ENCODE measurements around the gene MRPL58. TPM values are rescaled to one million over a fixed set of nuclear protein-coding genes. Genes with fewer than 3 reads are reported as not detected.
A peak's percentile ranks its signal among the peaks of the same experiment; 100 is the strongest.
"Not testable (repeated sequence)": the region's sequence is repeated elsewhere in the genome, so short reads cannot be mapped to it uniquely, and the experiment has no call there.

The MRPL58 gene
- polyA plus RNA-seq, 3 donors: 26.1 to 28.4 (median 27.0) TPM

DNA sequence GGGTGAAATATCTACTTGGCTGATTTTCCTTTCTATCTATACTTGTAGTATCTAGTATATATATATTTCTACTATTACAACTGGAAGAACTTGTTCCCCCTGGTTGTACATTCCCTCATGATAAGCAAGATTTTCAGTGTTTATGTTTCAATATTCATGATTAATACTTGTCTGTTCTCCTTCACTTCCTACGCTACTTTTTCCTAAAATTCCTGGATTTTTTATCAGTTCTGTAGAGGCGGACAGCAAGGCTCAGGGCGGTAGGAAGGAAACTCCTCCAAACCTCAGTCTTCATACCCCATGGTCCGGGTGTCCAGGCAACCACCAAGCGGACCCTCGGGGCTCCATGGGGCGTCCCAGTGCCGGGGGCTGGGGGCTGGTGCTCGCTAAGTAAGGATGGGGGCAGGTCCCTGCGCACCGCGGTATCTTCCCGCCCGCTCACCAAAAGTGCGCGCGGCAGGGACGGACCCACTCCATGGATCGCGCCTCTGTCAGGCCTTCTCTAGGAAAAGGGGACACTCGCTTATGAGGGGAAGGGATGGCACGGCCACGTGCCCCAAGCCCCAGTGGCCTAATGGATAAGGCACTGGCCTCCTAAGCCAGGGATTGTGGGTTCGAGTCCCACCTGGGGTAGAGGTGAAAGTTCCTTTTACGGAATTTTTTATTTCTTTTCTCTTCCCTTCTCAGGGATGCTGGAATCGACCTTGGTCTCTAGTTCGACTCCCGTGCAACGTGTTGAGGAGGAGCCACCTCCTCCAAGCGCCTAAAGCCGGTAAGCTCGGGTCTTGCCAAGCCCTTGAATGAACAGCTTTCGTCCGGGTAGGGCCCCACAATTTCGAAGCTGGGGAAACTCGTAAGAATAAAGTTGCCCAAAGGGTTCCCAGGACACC lies 21.1 kb downstream of the MRPL58 start:
- peak in 10 of 11 donors; percentile 89 to 97 (median 90) for DNase-seq (ENCODE audit: extremely low read depth in 1 of 11, low read depth in 9 of 11, low spot score in 4 of 11)

DNA sequence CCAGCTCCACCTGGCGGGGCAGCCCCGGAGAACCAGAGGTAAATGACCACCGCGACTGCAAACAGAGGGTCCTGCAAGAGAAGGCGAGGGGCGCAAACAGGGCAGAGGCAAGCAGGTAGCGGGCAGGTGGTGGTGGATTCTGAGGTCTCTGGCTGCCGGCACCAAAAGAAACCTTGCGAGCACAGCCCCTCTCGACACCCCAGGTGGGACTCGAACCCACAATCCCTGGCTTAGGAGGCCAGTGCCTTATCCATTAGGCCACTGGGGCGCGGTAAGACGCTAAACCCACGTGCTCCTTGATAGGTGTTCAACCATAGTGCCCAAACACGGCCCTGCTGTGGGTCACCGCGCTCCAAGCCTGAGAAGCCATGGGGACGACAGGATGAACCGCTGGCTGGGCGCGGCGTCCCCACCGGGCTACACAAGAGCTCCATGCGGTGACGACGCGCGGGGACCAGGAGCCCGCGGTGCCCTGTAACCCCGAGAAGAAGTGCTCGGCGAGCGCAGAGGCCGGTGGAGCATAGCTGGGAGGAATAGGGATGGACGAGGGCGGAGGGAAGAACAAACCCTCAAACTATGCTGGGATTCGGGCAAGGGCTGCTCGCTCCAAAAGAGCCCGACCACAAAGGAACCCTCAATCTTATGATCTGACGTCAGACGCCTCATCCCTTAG lies 21.9 kb downstream of the MRPL58 start:
- peak in 9 of 11 donors; percentile 77 to 89 (median 83) for DNase-seq (ENCODE audit: extremely low read depth in 1 of 11, low read depth in 9 of 11, low spot score in 4 of 11)

DNA sequence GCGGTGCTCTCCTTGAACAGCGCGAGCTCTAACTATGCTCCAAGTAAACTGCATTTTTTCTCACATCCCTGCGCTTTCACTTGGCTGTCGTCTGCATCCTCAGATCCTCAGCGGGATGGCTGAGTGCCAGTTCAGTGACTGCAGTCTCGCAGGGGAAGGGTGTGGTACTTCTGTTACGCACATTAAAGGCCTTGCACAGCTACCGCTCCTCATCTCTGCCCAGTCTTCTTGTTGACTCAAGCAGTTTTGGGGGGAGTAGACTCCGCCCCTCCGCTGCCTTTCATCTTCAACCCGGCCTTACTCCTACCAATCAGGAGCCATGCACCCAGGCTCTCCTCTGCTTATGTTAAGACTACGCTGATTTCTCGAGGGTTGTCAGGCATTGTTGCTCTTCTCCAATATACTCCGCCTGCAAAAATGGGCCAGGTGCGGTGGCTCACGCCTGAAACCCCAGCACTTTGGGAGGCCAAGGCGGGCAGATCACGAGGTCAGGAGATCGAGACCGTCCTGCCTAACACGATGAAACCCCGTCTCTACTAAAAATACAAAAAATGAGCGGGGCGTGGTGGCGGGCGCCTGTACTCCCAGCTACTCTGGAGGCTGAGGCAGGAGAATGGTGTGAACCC lies 24.3 kb downstream of the MRPL58 start:
- peak in 2 of 11 donors; percentile 25 to 41 for DNase-seq (ENCODE audit: extremely low read depth in 1 of 11, low read depth in 9 of 11, low spot score in 4 of 11)

DNA sequence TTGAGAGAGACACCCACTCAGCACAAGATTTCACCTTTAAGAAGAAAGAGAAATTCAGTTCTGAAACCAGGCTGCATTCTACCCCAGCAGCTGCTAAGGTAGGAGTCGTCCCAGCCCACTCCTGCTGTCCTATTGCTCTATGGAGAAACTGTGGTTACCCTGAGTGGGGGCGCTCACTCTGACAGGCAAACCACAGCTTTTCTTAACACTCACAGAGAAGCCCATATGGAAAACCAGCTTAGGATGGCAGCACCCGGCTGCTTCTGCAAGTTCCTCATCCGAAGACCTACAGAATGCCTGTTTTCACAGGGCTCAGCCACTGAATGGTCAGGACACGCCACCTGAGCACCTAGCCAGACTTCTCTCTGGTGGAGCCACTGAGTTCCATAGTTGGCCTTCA lies 26.8 kb downstream of the MRPL58 start:
- DNase-seq (ENCODE audit: extremely low read depth in 1 of 11, low read depth in 9 of 11, low spot score in 4 of 11): no peak

DNA sequence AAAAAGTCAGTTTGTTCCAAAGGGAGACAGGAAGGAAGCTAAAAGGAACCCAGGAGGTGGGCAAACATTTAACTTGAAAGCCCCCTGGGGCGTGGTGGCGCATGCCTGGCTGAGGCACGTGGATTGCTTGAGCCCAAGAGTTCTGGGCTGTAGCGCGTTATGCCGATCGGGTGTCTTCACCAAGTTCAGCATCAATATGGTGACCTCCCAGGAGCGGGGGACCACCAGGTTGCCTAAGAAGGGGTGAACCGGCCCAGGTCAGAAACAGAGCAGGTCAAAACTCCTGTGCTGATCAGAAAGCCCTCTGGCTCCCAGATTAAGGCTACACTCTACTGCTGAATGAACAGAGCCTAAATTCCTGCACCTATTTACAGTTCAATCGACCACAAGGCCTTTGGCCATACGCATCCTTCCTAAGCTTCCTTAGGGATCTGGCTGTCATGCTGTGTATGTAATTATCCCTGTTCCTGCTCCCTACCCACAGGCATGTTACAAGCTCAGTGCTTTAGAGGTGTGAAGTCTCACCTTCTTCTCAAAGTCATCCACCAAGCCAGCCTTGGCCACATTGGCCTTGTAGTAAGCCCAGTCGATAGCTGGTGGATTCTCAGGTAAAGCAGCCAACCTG lies 29.3 kb downstream of the MRPL58 start:
- no peak for DNase-seq (ENCODE audit: extremely low read depth in 1 of 11, low read depth in 9 of 11, low spot score in 4 of 11)

DNA sequence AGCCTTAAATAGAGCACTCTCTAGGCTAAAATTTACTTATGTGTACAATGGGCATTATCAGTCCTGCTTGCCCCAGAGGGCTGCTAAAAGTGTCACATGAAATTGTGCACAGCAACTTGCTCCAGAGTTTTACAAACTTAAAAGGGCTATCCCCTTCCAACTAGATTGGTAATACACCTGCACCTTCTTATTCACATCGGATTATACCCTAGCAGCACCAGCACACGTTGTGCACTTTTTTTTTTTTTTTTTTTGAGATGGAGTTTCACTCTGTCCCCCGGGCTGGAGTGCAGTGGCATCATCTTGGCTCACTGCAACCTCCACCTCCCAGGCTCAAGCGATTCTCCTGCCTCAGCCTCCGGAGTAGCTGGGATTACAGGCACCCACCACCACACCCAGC lies 31.3 kb downstream of the MRPL58 start:
- DNase-seq (ENCODE audit: extremely low read depth in 1 of 11, low read depth in 9 of 11, low spot score in 4 of 11): not testable (repeated sequence)

DNA sequence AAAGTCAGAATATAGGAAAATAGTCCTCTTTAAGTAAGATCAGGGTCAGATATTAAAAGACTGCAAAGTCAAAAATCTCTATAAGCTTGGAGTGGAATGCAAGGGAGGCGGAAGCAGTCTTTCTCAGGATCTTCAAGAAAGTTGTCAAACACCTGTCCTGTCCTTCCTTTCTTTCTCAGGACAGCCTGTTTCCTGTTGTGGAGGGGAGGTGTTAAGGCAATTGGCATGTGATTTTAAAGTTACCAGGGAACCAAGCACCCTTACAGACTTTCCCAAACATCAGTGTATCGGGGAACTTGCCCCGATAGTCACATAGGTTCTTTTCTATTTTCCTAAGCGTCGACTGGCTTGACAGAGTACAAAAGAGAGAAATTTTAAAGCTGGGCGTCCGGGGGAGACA lies 32.2 kb downstream of the MRPL58 start:
- DNase-seq (ENCODE audit: extremely low read depth in 1 of 11, low read depth in 9 of 11, low spot score in 4 of 11): no peak

DNA sequence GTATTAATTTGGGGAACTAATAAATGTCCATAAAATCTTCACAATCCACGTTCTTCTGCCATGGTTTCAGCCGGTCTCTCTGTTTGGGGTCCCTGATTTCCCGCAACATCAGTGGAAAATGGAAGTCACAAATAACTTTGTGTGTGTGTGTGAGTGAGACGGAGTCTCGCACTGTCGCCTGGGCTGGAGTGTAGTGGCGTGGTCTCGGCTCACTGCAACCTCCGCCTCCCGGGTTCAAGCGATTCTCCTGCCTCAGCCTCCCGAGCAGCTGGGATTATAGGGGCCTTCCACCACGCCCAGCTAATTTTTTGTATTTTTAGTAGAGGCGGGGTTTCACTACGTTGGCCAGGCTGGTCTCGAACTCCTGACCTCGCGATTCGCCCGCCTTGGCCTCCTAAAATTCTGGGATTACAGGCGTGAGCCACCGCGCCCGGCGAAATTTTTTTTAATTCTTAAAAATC lies 33.5 kb downstream of the MRPL58 start:
- not testable (repeated sequence) for DNase-seq (ENCODE audit: extremely low read depth in 1 of 11, low read depth in 9 of 11, low spot score in 4 of 11)

DNA sequence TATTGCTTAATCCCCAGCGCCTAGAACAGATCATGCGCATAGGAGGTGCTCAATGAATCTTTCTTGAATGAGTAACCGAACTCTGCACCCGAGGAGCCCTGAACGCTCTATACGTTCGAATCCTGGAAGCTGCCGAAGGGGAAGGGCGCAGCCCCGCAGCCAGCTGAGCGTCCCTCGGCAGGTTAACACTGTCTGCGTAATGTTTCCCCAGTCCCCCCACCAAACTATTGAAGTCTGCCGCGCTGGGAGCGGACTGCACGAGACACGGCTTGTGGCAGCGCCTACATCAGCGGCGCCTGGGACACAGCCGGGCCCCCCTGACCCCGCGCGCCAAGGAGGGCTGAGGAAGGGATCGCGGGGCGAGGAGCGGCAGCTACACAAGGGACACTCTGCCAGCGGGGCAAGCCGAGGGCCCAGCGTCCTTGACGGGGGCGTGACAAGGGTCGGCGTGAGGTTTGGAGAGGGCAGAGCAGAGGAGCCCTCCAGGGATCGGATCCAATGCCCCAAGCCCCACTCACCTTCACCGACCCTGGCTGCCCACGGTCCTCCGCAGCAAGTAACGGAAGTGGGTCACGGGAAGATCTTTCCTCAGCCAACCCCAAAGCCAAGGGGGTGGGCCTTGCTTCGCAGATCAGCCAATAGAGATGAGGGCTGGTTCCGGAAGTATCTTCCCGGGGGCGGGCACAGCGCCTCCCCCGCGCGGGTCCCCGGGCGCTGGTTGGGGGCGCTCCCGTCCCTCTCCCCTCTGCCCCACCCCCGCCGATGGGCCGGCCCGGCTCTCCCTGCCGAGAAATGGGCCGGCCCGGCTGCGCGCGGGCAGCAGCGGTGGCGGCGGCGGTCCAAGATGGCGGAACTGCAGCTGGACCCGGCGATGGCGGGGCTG lies 34.2 kb downstream of the MRPL58 start, which contains the start of the genes ATP5PD and KCTD2:
ATP5PD (minus strand) TSS at position 563 of the 883 bp plus-strand sequence. CDS start 4,319 bp downstream, outside the sequence.
KCTD2 (plus strand) TSS at position 819 of the 883 bp plus-strand sequence; CDS start at position 845, 26 bp downstream.
- DNase-seq (ENCODE audit: extremely low read depth in 1 of 11, low read depth in 9 of 11, low spot score in 4 of 11): peak; percentile 89 to 96 (median 94)

DNA sequence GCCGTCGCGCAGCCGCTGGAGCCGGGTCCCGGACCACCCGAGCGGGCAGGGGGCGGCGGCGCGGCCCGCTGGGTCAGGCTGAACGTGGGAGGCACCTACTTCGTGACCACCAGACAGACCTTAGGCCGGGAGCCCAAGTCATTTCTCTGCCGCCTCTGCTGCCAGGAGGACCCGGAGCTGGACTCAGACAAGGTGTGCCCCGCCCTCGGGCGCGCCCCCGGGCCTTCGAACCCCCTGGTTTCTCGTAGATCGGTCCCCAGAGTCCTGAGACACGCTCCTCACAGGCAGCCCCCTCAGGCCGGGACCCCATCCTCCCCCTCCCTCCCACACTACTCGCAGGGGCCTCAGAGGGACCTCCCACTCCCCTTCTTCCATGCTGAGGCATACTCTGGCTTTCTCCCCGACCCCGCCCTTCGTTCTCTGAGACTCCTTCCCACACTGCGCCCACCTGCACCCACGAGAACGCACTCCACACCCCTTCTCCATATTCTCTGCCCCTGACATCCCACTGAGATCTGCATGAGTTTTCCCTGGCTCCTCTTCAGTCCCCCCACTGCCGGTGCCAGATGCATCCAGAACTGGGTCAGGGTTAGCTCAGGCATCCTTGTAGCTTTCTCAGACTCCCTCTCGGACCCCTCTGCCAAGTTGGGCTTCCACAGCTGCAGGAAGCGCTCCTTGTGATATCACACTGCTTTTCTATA lies 35.1 kb downstream of the MRPL58 start:
- peak in 1 of 11 donors; percentile 21 for DNase-seq (ENCODE audit: extremely low read depth in 1 of 11, low read depth in 9 of 11, low spot score in 4 of 11)

DNA sequence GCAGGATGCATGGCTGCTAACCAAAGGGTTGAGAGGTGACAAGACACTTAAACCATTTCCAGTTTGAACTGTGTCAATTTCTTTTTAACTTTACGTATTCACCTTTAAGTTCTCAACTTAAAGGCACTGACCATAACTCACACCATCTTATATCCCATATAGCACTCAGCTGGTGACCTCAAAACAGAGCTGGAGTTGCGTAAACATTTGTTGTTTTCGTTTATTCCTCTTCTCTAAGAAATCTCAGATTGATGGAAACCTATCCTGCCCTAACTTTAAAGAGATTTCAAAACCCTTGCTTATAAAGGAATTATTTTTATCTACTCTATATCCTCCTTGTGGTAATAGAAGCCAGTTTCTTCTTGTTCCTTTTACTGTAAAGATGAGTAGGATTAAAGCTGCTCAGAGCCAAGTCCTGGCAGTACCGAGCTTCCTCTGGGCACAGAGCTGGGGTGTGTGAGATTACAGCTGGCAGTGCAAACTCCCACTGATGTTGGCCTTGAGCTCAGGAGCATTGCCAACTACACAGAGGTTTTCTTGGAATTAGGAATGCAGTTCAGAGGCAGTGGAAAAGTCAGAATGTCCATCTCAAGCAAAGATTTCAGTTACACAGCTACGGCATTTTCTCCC lies 35.9 kb downstream of the MRPL58 start:
- no peak for DNase-seq (ENCODE audit: extremely low read depth in 1 of 11, low read depth in 9 of 11, low spot score in 4 of 11)

DNA sequence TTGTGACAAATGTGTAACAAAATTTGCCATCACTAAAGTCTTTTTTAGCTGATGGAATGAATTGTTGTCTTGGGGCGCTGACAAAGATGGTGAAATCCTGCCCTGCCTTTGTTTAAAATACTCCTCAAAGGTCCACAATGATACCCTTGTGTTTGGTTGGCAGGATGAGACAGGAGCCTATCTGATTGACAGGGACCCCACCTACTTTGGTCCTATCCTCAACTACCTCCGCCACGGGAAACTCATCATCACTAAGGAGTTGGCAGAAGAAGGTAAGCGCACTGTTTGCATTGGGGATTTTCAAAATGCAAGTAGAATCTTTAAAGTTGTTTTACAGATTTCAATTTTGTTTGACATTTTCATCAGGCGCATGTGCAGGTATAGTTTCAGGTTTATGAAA lies 36.6 kb downstream of the MRPL58 start:
- DNase-seq (ENCODE audit: extremely low read depth in 1 of 11, low read depth in 9 of 11, low spot score in 4 of 11): no peak

DNA sequence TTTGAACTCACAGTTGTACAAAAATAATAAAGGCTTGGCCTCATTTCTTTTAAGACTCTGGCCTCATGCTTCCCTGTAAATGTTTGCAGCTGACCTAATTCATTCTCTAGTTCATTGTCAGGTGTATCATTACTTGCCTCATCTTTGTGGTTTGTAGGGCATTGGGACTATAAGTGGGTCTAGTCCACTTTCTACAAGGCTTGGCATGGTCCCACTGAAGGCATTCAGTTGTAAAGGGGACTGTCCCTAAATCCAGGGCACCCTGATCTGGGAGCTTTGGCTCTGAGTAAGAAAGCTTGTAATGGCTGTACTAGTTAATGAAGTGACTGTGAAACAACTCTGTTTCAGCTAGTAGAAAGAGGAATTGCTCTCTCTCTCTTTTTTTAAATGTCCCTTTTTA lies 37.2 kb downstream of the MRPL58 start:
- no peak for DNase-seq (ENCODE audit: extremely low read depth in 1 of 11, low read depth in 9 of 11, low spot score in 4 of 11)

DNA sequence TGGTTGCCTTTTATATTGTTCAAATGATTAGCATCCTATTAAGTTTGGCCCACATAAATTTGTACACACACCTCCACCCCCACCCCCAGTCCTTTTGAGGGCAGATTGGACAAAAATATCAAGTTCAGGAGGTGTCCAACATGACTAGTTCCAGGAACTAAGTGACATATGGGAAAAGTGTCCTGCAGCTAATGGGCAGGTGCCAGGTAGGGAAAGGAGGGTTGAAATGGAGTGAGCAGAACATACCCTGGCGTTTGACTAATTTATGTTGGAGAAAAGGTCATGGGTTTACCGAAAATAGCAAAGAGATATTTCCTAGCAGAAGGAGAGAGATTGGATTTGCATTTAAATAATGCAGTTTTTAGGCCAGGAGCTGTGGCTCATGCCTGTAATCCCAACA lies 39.5 kb downstream of the MRPL58 start:
- no peak for DNase-seq (ENCODE audit: extremely low read depth in 1 of 11, low read depth in 9 of 11, low spot score in 4 of 11)

DNA sequence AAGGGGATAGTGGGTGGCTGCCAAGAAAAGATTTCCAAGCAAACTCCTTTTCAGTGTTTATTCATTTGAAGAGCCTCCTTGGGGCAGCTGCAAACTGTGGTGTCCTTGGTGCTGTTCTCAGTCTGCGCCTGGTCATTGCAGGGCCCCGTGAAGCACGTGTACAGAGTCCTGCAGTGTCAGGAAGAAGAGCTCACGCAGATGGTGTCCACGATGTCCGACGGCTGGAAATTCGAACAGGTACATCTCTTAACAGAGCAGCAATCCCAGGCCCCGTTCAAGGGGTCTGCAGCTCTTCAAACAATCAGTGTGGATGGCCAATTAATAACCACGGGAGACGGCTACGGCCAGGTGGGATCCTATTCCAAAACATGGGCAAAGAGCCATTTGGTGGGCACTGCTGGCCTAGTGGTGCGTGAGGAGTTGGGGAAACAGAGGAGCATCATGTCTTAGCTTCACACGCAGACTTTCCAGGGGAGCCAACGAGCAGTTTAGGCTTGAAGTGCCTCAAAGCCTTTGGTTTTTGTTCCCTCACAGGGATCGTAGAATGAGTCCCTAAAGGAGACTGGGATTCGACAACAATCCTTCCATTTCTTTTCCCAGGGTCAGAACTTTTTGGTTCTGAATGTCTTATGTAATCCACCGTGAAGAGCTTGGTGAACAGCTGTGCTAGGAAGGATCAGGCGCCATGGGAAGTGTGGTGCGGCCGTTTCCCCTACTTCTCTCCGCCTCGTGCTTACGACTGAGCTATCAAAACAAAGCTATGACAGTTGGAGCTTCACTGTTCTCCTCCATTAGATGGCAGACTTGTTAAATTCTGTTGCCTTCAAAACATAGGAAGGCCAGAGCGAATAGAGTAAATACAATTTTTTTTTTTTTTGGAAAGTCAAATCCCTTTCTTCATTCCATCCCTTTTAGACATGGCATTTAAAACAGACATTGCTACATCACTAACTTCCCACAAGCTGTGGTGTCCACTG lies 47.2 kb downstream of the MRPL58 start:
- DNase-seq (ENCODE audit: extremely low read depth in 1 of 11, low read depth in 9 of 11, low spot score in 4 of 11): no peak

DNA sequence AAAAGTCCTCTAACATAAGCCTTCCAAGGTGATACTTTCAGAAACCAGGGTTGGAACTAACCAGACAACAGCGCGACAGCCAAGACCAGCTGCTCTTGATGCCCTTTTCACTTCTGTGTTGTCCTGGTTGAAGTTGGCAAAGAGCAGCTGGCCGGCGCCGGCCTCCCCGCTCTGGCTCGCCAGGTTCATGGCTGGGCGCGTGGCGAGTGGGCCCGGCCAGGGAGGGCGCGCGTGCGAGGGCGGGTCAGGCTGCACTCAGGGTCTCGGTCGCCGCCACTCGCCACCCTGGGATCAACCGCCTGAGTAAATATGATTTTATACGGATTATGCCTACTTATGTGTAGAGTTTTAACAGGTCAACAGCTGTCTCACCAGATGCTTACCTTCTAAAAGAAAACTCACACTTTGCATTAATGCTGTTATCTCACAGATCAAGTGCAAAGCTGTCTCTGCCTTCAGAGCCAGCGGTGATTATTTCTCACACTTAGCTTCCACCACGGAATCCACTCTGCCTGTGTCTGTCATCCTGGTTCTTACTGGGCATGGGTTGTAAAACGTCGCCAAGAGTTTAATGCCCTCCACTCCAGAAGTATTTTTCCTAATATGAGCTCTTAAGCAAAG lies 48.1 kb downstream of the MRPL58 start:
- no peak for DNase-seq (ENCODE audit: extremely low read depth in 1 of 11, low read depth in 9 of 11, low spot score in 4 of 11)
